KMS-11 (cell line): Measurements from ENCODE around the gene STAMBPL1.

Experiments used
- H2AFZ ChIP-seq: fragments of 200-600 bp; sonication (generic); 2 replicates; pipeline ENCODE4 v1.6.1; 2016; ENCODE audit warnings: antibody characterized with exemption, mixed run types, low read depth
- H3K27ac ChIP-seq: fragments of 200-600 bp; sonication (generic); 2 replicates; pipeline ENCODE4 v1.6.1; 2016; ENCODE audit warnings: mild to moderate bottlenecking, mixed run types
- H3K27me3 ChIP-seq: fragments of 200-600 bp; sonication (generic); 2 replicates; pipeline ENCODE4 v1.6.1; 2017; ENCODE audit warnings: mild to moderate bottlenecking, low read depth, mixed run types, moderate library complexity; ENCODE audit not compliant: insufficient read depth
- H3K36me3 ChIP-seq: fragments of 200-600 bp; sonication (generic); 2 replicates; pipeline ENCODE4 v1.6.1; 2017; ENCODE audit warnings: mild to moderate bottlenecking, mixed run types; ENCODE audit not compliant: insufficient read depth
- H3K4me1 ChIP-seq: fragments of 200-600 bp; sonication (generic); 2 replicates; pipeline ENCODE4 v1.6.1; 2016; ENCODE audit warnings: mild to moderate bottlenecking, low read depth, mixed run types; ENCODE audit not compliant: poor library complexity, severe bottlenecking
- H3K4me2 ChIP-seq: fragments of 200-600 bp; sonication (generic); 2 replicates; pipeline ENCODE4 v1.7.0; 2016; ENCODE audit warnings: mild to moderate bottlenecking, mixed run types
- H3K4me3 ChIP-seq: fragments of 200-600 bp; sonication (generic); IDR thresholded peaks from 2 replicates; pipeline ENCODE4 v1.6.1; 2017; ENCODE audit warnings: low read depth, low read length, mixed read lengths; ENCODE audit not compliant: insufficient read depth
- H3K79me2 ChIP-seq: fragments of 200-600 bp; sonication (generic); 2 replicates; pipeline ENCODE4 v1.6.1; 2016; ENCODE audit warnings: low read depth, mixed run types; ENCODE audit not compliant: insufficient read depth
- H3K9ac ChIP-seq: fragments of 200-600 bp; sonication (generic); 2 replicates; pipeline ENCODE4 v1.6.1; 2016; ENCODE audit warnings: mild to moderate bottlenecking, mixed run types
- H4K20me1 ChIP-seq: fragments of 200-600 bp; sonication (generic); 2 replicates; pipeline ENCODE4 v1.6.1; 2016; ENCODE audit warnings: mild to moderate bottlenecking, mixed run types; ENCODE audit not compliant: insufficient read depth
- TF ChIP-seq, protein P1 (sequence below): fragments of 200-600 bp; sonication (generic); conservative IDR thresholded peaks from 2 replicates; pipeline ENCODE4 v1.6.1; 2017; ENCODE audit warnings: low read depth, mild to moderate bottlenecking, antibody characterized with exemption, low read length, moderate library complexity, mixed read lengths

STAMBPL1 gene

DNA sequence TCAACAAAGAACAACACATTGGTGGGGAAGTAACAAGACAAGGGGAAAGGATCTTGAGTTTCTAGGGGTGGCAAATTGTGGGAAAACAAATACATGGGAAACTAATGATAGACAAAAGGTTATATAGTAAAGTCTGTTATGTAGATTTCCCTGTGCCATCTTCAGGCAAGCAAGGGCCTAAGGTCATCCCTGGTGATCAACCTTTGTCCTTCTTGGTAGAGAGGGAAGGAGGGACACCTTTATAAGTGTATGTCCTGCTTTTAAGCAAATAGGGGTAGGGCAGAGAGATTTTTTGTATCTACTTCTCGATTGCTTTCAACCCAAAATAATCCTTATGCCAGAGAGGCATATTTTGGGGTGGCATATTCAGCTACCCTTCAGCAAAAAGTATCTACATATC is 84.3 kb downstream of the STAMBPL1 start:
- H3K4me2 ChIP-seq = no peak overlapping the region
- TF ChIP-seq, protein P1, sequence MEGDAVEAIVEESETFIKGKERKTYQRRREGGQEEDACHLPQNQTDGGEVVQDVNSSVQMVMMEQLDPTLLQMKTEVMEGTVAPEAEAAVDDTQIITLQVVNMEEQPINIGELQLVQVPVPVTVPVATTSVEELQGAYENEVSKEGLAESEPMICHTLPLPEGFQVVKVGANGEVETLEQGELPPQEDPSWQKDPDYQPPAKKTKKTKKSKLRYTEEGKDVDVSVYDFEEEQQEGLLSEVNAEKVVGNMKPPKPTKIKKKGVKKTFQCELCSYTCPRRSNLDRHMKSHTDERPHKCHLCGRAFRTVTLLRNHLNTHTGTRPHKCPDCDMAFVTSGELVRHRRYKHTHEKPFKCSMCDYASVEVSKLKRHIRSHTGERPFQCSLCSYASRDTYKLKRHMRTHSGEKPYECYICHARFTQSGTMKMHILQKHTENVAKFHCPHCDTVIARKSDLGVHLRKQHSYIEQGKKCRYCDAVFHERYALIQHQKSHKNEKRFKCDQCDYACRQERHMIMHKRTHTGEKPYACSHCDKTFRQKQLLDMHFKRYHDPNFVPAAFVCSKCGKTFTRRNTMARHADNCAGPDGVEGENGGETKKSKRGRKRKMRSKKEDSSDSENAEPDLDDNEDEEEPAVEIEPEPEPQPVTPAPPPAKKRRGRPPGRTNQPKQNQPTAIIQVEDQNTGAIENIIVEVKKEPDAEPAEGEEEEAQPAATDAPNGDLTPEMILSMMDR = no peak
- no peak overlapping the region for H3K4me3 ChIP-seq
- H3K4me1 ChIP-seq = peaks cover 8% of the 10 kb centered on the region
- H4K20me1 ChIP-seq = no peaks in the 10 kb centered on the region
- H3K27ac ChIP-seq = no peak overlapping the region
- H3K36me3 ChIP-seq = no peaks in the 10 kb centered on the region
- no peak overlapping the region for H3K9ac ChIP-seq
- no peak overlapping the region for H2AFZ ChIP-seq
- H3K79me2 ChIP-seq = no peaks in the 10 kb centered on the region
- no peaks in the 10 kb centered on the region for H3K27me3 ChIP-seq

DNA sequence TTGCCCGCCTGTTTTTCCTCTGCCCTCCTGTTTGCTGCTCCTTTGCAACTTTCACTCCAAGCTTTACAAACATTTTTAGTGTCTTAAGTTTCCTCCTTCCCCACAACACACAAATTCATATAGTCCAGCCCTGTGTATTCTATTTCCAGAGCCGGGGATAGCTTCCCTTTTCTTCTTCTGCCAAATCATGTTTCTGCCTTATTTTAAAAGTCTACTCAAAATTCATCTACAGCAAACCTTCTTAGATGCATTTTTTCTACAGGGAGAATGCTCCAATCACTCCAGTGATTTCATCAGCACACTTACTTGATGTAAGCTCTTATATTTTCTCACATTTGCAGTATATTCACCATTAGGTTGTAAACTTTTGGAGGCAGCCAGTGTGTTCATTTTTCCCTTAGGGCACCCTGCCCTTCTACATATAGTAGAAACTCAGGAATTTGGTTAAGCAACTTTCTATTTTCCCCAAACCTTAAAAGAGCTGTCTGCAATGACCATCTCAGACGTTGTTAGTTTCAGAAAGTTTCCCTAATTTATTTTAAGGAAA is 84.9 kb downstream of the STAMBPL1 start:
- no peak overlapping the region for H3K4me2 ChIP-seq
- H4K20me1 ChIP-seq = no peaks in the 10 kb centered on the region
- H3K79me2 ChIP-seq = no peaks in the 10 kb centered on the region
- H3K9ac ChIP-seq = no peak overlapping the region
- no peak overlapping the region for H3K4me3 ChIP-seq
- H3K36me3 ChIP-seq = no peaks in the 10 kb centered on the region
- H2AFZ ChIP-seq = no peak overlapping the region
- TF ChIP-seq, protein P1 = no peak
- no peak overlapping the region for H3K27ac ChIP-seq
- H3K27me3 ChIP-seq = no peaks in the 10 kb centered on the region
- peaks cover 8% of the 10 kb centered on the region for H3K4me1 ChIP-seq

DNA sequence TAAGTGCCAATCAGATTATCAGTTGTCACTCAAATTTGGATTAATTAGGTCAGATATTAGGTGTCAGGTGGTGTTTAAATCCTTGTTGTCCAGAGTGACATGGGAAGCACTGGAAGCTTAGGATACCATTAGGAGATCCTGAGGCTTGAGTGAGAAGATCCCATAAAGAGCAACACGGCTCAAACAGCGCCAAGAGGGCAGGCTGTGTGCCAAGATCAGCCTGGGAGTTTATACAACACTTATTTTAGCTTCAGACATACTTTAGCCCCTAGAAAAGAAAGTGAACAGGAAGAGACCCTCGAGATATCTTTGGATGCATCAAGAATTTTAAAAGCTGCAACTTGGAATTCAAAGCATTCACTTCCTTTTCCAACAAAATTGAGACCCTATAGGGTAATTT is 86.8 kb downstream of the STAMBPL1 start:
- no peaks in the 10 kb centered on the region for H3K27me3 ChIP-seq
- no peak overlapping the region for H2AFZ ChIP-seq
- H3K79me2 ChIP-seq = no peaks in the 10 kb centered on the region
- H3K4me1 ChIP-seq = peaks cover 8% of the 10 kb centered on the region
- H3K4me2 ChIP-seq = no peak overlapping the region
- no peak overlapping the region for H3K4me3 ChIP-seq
- H3K36me3 ChIP-seq = no peaks in the 10 kb centered on the region
- no peak overlapping the region for H3K27ac ChIP-seq
- TF ChIP-seq, protein P1 = no peak
- no peaks in the 10 kb centered on the region for H4K20me1 ChIP-seq
- no peak overlapping the region for H3K9ac ChIP-seq

DNA sequence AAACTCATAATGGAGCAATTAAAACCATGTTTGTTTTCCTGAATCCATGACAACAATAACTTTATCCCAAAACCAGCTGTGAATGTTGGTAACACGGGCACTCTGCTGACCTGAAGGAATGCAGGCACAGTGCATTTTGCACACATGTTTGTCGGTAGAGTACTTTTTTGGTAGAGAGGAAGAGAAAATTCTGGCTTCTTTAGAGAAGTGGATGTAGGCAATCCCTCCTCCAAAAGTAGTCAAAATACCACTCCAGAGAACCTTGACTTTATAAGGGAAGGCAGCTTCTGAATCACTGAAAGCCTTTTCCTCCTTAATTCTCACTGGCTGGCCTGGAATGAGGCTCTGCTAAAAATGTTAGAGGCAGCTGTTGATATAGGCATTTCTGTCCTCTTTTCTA is 88.3 kb downstream of the STAMBPL1 start:
- TF ChIP-seq, protein P1 = no peak
- no peak overlapping the region for H3K9ac ChIP-seq
- no peaks in the 10 kb centered on the region for H3K27me3 ChIP-seq
- no peaks in the 10 kb centered on the region for H3K79me2 ChIP-seq
- no peak overlapping the region for H3K27ac ChIP-seq
- no peak overlapping the region for H3K4me2 ChIP-seq
- no peaks in the 10 kb centered on the region for H3K4me1 ChIP-seq
- no peak overlapping the region for H3K4me3 ChIP-seq
- no peaks in the 10 kb centered on the region for H4K20me1 ChIP-seq
- no peaks in the 10 kb centered on the region for H3K36me3 ChIP-seq
- H2AFZ ChIP-seq = no peak overlapping the region
